HG03520 (cell line): ENCODE results near the gene THSD7A.
A peak's percentile ranks its signal among the peaks of the same experiment; 100 is the strongest.

Source experiments
- ATAC-seq: cut with Tn5 transposase; IDR thresholded peaks from one replicate; pipeline ENCODE4 v1.9.1; 2021; ENCODE audit warnings: mild to moderate bottlenecking, moderate library complexity; ENCODE audit not compliant: unreplicated experiment

The THSD7A gene

DNA sequence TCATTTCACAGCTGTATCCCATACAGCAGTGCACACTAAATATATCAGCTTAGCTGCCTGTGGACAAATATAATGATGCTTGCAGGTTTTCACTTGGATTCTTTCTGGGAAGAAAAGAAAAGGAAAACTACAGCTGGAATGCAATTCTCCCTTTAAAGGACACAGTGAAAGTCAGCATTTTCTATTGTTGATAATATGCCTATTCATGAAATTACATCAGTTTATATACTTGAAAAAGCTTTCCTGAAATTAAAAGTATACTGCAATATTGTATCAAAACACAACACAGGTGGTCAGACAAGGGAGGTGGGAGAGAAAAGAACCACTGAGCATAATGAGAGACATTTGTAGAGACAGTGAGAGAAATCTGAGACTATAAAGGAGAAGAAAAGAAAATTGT lies 20.3 kb downstream of the THSD7A start:
- no peak for ATAC-seq

DNA sequence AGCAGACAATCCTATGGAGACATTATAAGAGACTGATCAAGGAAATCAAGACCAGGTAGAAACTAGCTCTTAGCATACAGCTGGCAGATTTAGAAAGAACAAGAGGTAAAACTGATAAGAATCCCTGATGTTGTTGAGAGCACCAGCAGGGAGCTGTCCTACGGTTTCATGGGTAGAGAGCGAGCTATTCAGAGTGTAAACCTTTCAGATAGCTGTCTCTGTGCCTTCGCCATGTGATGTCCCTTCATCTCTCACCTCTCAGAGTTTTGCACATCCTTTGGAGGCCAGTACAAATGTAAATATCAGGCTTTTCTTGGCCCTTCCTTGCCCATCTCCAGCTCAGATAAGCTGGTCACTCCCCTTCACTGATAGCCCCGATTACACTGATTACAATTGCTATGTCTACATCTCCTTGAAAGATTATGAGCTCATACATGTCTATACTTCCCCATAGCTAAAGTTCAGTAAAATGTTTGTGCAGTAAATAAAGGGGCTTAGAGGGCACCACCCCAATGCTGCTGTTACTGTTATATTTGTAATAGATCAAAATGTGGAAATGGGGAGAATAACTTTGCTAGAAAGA lies 21.9 kb downstream of the THSD7A start:
- ATAC-seq: no peak

DNA sequence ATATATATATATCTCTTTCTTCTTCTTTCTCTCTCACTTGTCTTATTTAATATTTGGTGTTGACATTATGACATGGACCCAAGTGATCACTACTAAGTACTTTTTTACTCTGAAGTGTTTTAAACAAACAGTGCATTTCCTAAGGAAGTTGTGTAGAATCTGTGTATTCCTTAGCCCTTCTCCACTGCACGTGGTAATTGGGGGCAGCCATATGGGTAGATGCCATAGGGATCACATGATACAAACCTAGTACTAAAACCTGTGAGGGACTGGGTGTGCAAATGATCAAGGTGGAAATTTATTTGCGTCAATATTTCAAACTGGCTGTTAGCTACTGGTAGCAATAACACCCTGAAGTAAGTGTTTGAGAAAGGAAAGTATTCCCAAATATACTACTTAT lies 25.0 kb downstream of the THSD7A start:
- ATAC-seq: no peak

DNA sequence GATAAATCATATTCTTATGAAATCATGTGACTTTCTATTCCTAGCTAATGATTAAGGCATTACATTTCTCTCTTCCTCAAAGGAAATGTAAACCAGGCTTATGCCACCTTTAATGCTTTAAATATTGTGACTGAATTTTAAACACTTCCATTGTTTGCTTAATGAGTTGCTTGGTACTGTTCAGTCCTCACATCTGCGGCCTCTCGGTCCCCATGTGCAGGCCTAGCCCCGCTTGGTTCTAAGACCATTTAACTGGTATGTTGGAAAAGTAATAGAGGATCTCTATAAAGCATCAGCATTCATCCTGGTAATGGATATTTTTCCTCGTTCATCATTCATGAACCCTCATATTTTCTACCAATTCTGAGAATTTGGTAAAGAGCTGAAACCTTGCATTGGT lies 27.4 kb downstream of the THSD7A start:
- no peak for ATAC-seq

DNA sequence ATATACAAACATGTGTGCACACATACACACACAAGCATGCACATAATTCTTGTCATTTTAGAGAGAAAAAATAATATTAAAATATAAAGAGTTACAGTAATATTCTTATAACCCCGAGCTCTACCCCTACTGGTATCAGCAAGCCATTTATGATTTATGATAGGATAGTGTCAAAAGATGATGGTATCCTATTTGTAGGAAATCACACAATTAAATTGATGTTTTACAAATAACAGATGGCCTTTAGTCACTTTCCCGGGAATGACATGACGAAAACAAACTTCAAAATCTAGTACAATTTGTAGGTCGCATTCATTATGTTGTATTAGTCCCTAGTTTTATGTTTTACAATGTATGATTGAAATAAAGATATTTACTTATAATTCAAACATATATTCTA lies 36.8 kb downstream of the THSD7A start:
- no peak for ATAC-seq

DNA sequence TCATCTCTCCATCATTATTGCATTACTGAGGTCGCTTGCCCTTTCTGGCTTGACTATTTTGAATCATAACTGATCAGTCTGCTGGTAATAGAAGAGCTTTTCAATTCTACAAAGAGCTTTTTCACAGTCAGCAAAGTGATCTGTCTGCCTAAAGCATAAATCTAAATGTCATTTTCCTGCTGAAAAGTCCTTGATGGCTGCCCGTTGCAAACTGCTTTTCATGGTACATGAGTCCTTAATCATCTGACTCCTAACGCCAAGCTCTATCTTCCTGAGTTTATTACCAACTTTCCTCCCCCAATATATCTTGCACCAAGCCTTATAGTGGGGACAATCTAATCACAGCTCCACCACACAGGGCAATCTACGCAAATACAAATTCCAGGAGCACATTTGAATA lies 39.8 kb downstream of the THSD7A start:
- no peak for ATAC-seq

DNA sequence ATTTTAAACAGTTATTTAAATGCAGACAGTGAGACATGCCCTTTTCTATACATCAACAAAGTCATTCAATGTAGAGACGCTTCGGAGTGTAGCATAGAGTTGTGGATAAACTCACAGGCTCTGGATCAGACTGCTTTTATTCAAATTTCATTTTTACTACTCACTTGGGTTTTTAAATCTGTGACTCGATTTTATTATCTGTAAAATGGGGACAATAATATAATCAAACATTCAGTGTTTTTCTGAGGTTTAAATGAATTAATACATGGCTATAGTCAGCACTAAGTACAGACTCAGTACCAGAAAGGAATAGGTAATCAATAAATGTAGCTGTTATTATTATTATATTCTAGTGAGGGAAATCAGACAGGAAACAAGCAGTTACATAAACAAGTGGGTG lies 43.4 kb downstream of the THSD7A start:
- no peak for ATAC-seq

DNA sequence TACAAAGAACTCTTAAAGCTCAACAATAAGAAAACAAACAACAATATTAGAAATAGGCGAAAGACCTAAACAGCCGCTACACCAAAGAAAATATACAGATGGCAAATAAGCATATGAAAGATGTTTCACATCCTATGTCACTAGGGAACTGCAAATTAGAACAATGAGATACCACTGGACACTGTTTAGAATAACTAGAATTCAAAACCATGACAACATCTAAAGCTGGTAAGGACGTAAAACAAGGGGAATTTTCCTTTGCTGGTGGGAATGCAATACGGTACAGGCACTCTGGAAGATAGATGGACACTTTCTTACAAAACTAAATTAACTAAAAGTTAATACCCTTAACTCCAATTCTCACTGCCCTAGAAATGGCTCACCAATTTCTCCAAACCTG lies 44.5 kb downstream of the THSD7A start:
- ATAC-seq: no peak

DNA sequence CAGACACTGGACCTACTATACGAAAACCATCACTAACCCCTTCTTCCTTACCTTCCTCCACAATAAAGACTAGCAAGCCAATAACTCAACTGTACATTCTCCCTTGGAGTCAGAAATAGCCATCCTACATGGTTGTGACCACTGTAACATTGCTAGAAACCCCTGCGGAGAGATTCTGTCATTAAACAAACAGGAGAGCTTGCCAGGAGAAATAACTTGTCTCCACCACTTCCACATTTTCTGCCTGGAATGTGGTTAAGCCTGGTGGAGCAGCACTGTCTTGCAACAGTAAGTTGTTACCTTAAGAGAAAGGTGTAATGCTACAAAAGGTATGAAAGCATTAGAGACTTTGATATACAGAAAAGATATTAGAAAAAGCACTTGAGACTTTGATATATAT lies 45.8 kb downstream of the THSD7A start:
- no peak for ATAC-seq

DNA sequence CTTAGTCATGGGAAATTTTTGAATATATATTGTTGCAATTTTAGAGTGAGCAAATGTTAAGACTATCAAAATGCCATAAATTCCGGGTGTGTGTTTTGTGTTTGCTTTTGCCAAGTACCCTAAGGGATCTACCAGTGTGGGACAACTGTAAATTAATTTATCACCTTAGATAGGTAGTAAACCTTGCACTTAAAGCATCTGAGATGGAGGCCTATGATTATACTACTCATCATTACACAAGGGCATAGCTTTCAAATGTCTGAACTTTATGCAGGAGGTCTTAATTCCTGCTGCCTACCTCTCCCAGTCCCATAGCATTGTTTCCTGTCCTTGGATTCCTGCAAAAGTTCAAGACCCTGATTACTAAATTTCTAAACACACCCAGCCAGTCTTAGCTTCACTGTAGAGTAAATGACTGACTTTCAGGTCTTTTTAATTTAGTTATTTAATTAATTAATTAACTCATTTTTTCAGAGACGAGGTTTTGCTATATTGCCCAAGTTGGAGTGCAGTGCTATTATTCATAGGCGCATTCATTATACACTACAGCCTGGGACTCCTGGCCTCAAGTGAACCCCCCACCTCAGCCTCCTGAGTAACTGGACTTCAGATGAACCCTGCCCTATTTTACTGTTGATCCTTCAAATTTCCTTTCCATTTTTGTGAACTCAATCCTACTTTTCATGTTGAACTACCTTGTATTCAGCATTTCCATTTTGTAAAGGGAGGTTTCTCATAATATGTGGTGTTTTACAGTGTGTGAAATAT lies 47.0 kb downstream of the THSD7A start:
- ATAC-seq: no peak

DNA sequence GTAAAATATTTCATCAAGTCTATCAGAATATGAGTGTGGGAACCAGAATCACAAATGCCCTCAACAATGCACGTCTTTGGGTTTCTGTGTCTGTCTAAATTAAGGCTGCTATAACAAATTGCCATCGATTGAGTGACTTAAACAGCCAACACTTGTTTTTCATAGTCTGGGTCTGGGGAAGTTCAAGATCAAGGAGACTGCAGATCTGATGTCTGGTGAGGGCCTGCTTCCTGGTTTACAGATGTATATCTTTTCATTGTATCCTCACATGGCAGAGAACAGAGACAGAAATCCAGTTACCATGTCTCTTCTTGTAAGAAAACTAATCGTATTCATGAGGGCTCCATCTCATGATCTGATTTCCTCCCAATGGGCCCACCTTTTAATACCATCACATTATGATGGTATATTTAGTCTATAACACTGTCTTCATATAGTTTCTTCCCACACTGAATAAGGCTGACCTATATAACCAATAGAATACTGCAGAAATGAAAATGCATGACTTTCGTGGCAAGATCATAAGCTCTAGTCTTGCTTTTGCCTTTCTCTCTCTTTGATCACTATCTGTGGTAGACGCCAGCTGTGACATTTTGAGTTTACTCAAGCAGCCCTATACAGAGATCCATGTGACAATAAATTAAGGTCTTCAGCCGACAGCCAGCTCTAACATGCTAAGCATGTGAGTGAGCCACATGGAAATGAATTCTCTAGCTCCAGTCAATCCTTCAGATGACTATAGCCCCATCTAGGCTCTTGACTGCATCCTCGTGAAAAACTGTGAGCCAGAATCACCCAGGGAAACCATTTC lies 51.9 kb downstream of the THSD7A start:
- ATAC-seq: no peak

DNA sequence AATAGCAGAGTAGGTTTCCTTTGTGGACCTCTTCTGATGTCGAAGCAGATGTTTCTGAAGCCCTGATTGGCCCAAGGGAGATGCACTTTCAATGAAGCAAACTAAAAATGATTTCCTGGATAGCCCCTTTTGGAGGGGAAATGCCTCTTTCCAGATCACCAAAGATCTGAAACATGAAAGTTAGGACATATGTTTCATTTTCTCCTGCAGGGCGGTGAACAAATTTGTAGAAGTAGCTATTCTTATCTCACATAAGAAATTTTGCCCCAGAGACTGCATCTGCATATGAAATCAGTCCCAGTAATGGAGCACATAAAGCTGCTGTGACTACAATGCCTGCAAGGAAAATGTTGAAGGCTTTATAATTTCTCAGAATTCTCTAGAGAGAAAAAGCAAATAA lies 56.0 kb downstream of the THSD7A start:
- no peak for ATAC-seq

DNA sequence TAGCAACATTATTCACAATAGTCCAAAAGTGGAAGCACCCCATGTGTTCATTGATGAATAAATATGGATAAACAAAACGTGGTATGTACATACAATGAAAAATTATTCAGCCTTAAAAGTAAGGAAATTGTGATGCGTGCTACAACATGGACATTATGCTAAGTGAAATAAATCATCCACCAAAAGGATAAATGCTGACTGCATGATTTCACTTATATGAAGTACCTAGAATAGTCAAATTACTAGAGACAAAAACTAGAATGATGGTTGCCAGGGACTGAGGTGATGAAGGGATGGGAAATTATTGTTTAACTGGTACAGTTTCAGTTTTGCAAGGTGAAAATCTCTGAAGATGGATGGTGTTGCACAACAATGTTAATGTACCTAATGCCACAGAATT lies 56.6 kb downstream of the THSD7A start:
- no peak for ATAC-seq

DNA sequence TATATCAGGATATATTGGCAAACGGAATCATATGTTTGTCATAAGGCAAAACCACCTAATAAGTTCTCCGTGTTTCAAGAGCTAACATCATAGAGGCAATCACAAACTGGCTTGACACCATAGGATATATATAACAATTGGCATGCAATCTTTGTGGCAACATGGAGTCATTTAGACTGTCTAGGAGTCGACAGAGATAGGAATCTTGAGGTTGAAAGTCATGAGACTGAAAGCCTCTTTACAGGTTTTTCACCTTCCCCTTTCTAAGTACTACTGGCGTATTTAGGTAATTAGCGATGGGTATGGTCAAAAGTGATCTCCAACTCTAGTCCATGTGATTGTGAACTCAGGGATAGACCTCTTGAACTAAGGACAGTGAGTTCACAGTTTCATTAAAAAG lies 63.7 kb downstream of the THSD7A start:
- no peak for ATAC-seq

DNA sequence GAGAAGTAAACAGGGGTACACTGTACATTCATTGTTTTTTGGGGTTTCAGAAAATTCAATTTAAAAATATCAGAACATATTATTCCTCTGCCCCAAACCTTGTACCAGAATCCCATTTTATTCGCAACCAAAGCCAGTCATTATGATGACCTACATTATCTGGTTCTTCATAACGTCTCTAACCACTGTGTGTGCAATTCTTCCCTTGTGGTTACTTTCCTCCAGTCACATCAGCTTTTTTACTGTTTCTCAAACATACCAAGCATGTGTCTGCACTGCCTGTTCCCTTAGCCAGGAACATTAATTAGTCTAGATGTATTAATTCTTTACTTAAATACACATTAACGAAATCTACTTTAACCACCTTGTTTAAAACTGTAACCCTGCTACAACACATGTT lies 64.8 kb downstream of the THSD7A start:
- no peak for ATAC-seq

DNA sequence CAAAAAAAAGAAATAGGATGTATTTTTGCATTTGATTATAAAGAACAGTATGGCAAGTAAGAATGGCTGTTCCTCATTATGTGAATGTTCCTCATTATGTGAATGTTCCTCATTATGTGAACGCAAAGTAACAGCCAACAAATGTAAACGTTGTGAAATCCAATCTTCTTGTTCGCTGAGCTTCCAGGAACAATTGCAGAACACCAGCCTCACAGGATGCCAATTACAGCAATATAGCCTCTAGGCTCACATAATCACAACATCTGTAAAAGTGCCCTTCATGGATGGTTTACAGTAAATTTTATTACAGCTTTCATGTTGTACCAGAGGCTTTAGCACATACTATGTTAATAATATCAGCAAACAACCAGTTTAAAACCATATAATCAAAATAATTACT lies 71.6 kb downstream of the THSD7A start:
- ATAC-seq: no peak

DNA sequence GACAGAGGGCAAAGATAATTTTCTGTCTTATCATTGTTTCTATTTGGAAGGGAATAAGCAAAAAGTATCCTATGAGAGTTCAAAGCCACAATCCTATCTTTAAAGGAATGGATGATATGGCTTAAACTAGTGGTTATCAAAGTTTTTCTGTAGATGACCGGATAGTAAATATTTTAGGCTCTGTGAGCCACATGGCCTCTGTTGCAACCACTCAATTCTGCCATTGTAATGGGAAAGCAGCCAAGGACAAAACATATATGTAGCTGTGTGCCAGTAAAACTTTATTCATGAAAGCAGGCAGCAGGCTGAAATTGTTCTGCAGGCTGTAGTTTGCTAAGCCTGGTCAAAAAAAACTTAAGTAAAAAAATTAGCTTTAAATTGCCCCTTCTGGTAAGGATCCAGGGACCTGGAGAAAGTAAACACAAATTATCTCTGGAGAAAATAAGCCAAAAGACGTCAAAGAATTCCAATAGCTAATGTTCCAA lies 73.3 kb downstream of the THSD7A start:
- no peak for ATAC-seq

DNA sequence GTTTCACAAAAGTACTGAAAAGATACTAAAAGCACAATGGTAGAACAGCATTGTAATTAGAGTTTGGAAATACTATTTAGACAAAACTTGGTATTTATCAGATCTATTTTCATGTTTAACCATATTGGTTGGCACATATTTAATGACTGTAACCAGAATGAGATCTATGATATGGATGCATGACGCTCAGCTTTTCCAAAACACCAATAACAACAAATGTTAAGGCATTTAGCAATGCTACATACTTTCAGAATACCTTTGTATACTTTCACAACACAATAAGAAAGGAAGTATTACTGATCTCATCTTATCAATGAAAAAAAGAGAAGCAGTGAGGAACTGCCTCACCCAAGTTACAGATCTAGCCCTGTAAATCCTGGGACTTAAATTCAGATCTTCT lies 74.8 kb downstream of the THSD7A start:
- ATAC-seq: no peak

DNA sequence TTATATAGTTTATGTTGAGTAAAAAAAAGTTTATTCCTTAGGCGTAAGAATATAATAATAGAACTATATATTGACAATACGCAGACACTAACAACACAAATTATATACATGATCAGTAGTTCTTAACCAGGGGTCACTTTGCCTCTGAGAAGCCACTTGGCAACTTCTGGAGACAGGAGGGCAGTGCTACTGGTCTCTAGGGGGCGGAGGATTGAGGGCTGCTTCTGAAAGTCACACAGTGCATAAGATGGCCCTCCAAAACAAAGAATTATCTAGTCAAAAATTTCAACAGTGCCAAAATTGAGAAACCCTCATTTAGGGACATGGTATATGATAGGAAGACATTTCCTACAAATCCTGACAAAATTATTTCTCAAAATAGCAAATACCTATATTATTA lies 77.1 kb downstream of the THSD7A start:
- no peak for ATAC-seq

DNA sequence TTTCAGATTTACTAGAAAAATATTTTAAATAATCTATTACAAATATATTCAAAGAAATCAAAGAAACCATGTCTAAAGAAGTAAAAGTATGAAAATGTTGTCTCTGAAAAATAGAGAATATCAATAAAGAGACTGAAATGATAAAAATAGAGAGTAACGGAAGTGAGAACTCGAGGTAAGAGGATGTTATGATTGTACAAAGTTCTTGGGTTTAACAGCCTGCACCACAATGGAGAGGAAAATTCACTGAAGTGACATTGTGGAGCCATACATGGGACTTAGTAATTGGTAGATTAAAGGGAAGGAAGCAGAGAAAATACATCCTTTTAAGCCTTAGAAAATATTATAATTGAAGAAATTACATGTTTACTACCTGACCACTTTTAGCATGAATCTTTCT lies 77.9 kb downstream of the THSD7A start:
- ATAC-seq: peak; percentile 61

DNA sequence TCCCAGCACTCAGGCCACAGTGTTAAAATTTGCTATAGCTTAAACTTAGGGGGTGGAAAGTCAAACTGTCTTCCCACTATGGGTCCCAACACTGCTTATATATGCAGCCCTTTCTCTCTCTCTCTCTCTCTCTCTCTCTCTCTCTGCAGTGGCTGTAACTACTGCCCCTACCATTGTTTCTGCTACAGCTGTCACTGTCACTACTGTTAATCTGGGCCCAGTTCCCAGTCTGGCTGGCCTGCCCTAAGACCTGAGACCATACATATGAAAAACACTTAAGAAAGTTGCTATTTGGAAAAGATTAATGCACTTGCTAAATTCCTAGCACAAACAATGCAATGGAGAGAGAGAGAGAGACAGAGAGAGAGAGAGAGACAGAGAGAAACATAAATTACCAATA lies 78.6 kb downstream of the THSD7A start:
- ATAC-seq: no peak

DNA sequence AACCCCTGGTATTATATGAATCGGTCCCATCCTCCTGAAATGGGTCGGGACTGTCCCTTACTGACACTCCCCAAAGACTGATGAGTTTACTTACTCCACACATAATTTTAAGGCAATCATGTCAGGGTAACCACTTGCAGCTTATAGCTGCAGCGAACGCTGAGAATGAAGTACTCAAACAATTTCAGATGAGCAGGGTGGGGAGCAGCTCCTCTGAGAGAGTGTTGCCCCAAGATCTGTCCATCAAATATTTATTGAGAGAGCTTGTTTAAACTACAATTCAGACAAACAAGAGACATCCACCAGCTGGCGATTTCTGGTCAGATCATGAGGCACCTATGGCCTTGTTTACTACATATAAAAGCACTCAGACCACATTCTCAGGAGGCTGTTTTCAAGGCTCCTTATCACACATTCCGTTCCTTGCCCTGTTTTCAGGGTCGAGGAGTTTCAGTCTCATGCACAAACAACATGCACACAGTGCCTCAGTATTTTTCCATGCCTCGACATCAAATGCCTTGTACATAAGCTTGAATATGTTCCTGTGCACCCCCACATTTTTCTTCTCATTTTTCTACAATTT lies 80.1 kb downstream of the THSD7A start:
- ATAC-seq: no peak
